ENCODE data around the gene TNKS1BP1. TPM values are rescaled to one million over a fixed set of nuclear protein-coding genes. Genes with fewer than 3 reads are reported as not detected.

Gene TNKS1BP1
- total and polyA plus RNA-seq, 9 of the 15 experiments (the other 6 are each of a cell fraction or from before 2014, with no cell fraction given): 1.1 to 47.2 (median 10.9) TPM

GRCh38 chr11:57336111-57336666, 11.4 kb upstream of the TNKS1BP1 start (continued):
- no peak for TF ChIP-seq ZNF407 (IDR thresholded peaks at IDR 0.05; ENCODE audit: low read depth)
- TF ChIP-seq RAD51 (IDR thresholded peaks at IDR 0.05; ENCODE audit: borderline replicate concordance, low read depth): no peak
- no peak for TF ChIP-seq HNRNPH1 (optimal IDR thresholded peaks at IDR 0.05; ENCODE audit: low read depth, low read length)
- no peak for TF ChIP-seq JUN (IDR thresholded peaks at IDR 0.05; ENCODE audit: borderline replicate concordance, low read depth, low read length)
- TF ChIP-seq JUN (CRISPR knock-in tag; IDR thresholded peaks at IDR 0.05; ENCODE audit: borderline replicate concordance): no peak
- TF ChIP-seq, protein P1, sequence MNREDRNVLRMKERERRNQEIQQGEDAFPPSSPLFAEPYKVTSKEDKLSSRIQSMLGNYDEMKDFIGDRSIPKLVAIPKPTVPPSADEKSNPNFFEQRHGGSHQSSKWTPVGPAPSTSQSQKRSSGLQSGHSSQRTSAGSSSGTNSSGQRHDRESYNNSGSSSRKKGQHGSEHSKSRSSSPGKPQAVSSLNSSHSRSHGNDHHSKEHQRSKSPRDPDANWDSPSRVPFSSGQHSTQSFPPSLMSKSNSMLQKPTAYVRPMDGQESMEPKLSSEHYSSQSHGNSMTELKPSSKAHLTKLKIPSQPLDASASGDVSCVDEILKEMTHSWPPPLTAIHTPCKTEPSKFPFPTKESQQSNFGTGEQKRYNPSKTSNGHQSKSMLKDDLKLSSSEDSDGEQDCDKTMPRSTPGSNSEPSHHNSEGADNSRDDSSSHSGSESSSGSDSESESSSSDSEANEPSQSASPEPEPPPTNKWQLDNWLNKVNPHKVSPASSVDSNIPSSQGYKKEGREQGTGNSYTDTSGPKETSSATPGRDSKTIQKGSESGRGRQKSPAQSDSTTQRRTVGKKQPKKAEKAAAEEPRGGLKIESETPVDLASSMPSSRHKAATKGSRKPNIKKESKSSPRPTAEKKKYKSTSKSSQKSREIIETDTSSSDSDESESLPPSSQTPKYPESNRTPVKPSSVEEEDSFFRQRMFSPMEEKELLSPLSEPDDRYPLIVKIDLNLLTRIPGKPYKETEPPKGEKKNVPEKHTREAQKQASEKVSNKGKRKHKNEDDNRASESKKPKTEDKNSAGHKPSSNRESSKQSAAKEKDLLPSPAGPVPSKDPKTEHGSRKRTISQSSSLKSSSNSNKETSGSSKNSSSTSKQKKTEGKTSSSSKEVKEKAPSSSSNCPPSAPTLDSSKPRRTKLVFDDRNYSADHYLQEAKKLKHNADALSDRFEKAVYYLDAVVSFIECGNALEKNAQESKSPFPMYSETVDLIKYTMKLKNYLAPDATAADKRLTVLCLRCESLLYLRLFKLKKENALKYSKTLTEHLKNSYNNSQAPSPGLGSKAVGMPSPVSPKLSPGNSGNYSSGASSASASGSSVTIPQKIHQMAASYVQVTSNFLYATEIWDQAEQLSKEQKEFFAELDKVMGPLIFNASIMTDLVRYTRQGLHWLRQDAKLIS (CRISPR knock-in tag; IDR thresholded peaks at IDR 0.05): 0 out of 2 replicates have a peak, but pooled peaks have one; percentile 54
- peak; percentile 77 to 78 for TF ChIP-seq KDM1A (IDR thresholded peaks at IDR 0.05)
- no peak for TF ChIP-seq TEAD4 (IDR thresholded peaks at IDR 0.05; ENCODE audit: low read length)
- no peak for TF ChIP-seq TEAD4 (CRISPR knock-in tag; IDR thresholded peaks at IDR 0.05; ENCODE audit: borderline replicate concordance)
- 0 out of 2 replicates have a peak, but pooled peaks have one; percentile 6 for TF ChIP-seq ZNF511 (CRISPR knock-in tag; IDR thresholded peaks at IDR 0.05)
- 0 out of 2 replicates have a peak, but pooled peaks have one; percentile 11 for TF ChIP-seq IRF9 (tag; IDR thresholded peaks at IDR 0.05)
- no peak for TF ChIP-seq ZNF23 (CRISPR knock-in tag; IDR thresholded peaks at IDR 0.05)

Data from K562 (cell line).